Stimulated activated naive CD8-positive, alpha-beta T cell treated with anti-CD3 and anti-CD28 coated beads, Interleukin-15, Interleukin-2, amounts not matched to agents 100 U/mL and 50 U/mL, for 24 hours (primary cell): ENCODE results near the gene CYTH4.
"Not testable (repeated sequence)": the region's sequence is repeated elsewhere in the genome, so short reads cannot be mapped to it uniquely, and the experiment has no call there.

ENCODE experiments used
- ATAC-seq: fragments of 150-1000 bp; cut with Tn5 transposase; one replicate; pipeline ENCODE4 v1.10.0; 2021
- DNase-seq: peaks from one replicate; pipeline ENCODE4 v3.0.0; 2021

The CYTH4 gene

DNA sequence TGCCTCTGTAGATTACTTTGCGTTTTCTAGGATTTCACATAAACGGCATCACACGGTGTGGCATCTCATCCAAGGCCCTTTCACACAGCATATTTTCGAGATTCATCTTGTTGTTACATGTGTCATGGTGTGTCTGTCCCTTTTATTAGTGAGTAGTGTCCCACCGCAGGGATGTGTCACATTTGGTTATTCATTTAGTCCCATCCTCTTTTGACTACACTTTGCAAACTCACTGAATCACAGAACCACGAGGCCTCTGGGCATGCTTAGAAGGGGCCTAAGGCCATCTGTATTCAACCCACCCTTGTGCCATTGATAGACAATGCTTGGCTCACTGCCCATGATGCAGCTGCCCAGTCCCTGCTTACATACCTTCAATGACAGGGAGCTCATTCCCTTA lies 34.1 kb upstream of the CYTH4 start:
- ATAC-seq (no peak), DNase-seq (no peak)

DNA sequence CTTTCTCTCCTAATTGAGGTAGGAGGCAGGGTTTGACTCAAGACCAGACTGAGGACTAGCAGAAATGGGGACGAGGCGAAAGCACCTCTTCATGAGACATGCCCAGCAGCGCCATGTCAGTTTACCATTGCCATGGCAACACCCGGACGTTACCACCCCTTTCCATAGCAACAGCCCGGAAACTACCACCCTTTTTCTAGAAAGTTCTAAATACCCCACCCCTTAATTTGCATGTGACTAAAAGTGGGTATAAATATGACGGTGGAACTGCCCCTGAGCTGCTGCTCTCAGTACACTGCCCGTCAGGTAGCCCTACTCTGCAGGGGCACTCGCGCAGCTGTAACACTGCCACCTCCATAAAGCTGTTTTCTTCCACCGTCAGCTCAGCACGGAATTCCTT lies 32.3 kb upstream of the CYTH4 start:
- DNase-seq: no peak
- ATAC-seq: no peak

DNA sequence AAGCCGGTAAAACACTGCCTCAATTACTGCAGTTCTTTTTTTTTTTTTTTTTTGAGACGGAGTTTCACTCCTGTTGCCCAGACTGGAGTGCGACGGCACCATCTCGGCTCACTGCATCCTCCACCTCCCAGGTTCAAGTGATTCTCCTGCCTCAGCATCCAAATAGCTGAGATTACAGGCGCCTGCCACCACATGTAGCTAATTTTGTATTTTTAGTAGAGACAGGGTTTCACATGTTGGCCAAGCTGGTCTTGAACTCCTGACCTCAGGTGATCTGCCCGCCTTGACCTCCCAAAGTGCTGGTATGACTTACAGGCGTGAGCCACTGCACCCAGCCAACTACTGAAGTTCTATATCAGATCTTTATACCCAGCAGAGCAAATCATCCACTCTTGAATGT lies 30.5 kb upstream of the CYTH4 start:
- ATAC-seq, DNase-seq: not testable (repeated sequence)

DNA sequence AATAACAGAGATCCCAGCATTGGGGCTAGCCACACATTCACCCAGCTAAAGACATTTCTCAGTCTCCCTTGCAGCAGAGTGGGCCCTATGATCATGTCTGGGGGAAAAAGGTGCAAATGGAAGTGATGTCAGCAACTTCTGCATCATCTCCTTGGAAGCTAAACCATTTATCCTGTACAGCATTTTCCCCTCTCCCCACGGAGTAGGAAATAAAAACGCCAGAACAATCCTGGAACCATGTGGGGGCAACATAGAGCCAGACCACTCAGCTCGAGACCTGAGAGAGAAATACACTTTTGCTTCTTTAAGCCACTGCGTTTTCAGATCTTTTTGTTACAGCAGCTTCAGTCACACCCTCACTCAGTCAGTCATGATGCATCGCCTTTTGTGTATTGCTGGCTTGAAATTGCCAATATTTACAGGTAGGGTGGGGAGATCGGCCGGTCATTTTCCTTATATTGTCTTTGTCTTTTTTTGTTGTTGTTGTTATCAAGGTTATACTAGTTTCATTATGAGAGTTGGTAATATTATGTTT lies 29.1 kb upstream of the CYTH4 start:
- no peak for DNase-seq

DNA sequence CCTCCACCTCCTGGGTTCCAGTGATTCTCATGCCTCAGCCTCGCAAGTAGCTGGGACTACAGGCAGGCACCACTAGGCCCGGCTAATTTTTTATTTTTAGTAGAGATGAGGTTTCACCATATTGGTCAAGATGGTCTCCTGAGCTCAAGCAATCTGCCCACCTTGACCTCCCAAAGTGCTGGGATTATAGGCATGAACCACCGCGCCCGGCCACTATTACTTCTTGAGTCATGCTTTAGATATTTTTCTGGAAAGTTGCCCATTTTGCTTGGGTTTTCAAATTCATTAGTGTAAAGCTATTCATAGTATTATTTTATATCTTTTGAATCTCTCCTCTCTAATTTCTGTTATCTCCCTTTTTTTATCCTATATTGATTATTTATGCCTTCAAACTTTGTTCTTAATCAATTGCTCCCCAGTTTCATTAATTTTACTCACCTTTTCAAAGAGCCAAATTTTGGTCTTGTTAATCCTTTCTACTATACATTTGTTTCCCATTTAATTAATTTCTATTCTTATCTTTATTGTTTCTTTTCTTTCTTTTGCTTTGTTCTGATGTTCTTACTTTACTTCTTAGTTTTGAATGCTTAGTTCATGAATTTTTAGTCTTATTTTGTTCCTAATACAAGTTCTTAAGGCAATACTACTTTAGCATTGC lies 28.0 kb upstream of the CYTH4 start:
- DNase-seq: no peak
- no peak for ATAC-seq

More for the DNA sequence above, 29.1 kb upstream of the CYTH4 start:
- ATAC-seq: no peak

DNA sequence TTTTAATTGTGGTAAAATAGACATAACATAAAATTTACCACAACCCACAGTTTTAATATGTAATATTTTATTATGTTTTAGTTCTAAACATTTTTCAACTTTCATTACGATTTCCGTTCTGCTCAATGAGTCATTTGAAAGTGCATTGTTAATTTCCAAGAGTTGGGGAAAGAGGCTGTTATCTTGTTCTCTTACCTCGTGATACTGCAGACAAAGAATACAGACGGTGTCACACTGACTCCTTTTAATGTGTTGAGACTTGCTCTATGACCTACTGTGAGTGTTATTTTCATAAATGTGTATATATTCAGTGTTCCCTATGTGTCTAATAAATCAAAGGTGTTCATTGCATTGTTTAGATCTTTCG lies 27.5 kb upstream of the CYTH4 start:
- ATAC-seq (peak; percentile 41), DNase-seq (no peak)

DNA sequence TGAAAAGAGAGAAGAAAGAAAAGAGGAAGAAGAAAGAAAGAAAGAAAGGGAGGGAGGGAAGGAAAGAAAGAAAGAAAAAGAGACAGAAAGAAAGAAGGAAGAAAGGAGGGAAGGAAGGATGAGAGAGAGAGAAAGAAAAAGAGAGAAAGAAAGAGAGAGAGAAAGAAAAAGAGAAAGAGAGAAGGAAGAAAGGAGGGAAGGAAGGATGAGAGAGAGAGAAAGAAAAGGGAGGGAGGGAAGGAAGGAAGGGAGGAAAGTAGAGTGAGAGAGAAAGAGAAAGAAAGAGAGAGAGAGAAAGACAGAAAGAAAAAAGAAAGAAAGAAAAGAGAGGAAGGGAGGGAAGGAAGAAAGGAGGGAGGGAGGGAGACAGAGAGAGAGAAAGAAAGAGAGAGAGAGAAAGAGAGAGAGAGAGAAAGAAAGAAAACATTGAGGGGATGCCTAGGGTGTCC lies 26.7 kb upstream of the CYTH4 start:
- DNase-seq (no peak), ATAC-seq (no peak)

DNA sequence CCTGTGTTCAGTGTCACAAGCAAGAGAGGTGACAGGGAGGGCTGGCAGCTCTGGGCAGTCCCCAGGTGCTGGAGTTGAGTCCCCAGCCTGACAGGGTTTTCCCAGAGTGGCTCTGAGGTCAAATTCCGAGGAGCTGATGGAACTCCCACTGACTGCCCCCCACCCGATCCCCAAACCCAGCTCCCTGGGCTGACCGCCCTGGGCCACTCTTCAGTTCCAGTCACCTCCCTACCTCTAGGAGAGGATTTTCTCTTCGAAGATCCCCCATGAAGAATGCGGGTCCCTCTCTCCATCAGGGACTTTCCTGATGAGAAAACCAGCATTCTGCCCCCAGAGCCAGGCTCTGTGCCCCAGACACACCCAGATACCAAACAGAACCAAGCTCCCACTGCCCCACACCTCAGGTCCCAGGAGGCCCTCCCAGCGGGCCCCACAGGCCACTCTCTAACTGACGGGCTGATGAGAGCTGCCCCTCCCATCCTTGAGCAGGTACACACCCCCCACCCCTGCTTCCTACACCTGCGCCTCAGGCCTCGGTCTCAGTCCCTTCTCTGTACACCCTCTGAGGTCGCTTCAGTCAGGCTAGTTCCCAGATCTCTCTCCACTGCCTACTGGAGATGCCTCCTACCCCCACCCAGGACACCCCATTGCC lies 26.1 kb upstream of the CYTH4 start:
- ATAC-seq: no peak

DNA sequence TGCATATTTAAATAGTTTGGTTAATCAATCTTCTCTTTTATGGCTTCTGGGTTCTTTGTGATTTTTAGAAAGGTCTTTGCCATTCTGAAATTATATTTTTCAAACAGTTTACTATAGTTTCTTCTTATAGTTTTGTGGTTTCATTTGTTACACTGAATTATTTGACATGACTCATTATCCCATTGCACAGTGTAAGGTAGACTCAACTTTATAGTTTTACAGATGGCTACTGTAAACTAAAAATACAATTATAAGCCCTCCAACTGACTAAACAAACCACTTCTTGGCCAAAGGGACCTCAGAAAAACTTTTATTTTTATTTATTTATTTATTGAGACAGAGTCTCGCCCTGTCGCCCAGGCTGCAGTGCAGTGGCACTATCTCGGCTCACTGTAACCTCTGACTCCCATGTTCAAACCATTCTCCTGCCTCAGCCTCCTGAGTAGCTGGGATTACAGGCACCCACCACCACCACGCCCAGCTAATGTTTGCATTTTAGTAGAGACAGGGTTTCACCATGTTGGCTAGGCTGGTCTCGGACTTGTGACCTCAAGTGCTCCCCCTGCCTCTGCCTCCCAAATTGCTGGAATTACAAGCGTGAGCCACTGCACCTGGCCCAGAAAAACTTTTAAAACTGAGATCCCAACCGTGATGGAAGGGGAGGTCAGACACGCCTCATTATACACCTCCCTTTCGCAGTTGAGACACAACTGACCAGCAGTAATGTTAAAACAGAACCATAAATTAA lies 24.1 kb upstream of the CYTH4 start:
- no peak for ATAC-seq

More for the DNA sequence above, 26.1 kb upstream of the CYTH4 start:
- DNase-seq: no peak

DNA sequence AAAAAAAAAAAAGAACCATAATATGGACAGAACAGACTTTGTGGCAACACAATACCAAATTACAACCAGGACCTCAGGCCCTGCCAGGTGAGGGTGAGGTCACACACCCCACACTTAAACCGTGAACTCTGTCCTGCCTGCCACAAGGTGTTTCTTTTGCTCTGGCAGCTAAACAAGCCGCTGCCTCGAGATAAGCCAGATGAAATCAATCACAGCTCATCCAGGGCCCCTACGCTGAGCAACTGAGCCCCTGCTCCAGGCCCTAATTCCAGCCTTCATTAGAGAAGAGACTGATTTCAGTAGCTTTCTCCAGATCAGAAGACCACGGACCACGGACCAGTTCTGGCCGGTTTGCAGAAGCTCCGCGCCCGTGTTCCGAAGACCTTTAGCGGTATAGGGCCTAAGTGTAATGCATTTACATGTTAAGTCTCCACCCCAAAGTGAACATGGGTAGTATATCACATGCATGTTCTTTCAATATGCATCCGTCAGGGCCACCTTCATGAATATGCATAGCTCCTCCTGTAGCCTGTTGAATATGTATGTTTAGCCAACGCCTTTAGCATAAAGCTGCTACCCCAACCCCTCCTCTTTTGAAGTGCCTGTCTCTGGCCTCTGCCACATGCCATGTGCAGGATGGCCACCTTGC lies 23.4 kb upstream of the CYTH4 start:
- no peak for ATAC-seq

More for the DNA sequence above, 24.1 kb upstream of the CYTH4 start:
- no peak for DNase-seq

DNA sequence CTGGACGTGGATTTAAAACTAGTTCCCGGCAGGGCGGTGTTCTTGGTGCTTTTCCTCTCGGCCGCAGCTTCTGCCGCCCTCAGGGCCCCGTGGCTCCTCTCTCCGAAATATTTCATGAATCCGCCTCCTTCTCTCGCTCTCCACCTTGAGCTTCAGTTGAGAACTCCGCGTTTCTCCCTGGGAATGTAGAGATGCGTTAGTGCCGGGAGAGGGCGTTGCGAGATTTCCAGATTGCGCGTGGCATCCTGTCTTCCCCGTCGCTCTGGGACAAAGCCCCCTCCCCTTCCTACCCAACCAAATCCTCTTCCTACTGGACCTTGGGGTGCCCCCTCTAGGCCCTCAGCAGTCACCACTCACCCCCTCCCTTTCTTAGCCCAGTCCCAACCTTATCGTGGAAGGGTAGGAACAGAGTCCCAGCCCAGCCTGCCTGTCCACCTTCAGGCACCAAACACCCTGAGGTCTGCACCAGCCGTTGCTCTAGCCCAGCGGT lies 22.7 kb upstream of the CYTH4 start:
- ATAC-seq: no peak
- no peak for DNase-seq

More for the DNA sequence above, 23.4 kb upstream of the CYTH4 start:
- DNase-seq: no peak

DNA sequence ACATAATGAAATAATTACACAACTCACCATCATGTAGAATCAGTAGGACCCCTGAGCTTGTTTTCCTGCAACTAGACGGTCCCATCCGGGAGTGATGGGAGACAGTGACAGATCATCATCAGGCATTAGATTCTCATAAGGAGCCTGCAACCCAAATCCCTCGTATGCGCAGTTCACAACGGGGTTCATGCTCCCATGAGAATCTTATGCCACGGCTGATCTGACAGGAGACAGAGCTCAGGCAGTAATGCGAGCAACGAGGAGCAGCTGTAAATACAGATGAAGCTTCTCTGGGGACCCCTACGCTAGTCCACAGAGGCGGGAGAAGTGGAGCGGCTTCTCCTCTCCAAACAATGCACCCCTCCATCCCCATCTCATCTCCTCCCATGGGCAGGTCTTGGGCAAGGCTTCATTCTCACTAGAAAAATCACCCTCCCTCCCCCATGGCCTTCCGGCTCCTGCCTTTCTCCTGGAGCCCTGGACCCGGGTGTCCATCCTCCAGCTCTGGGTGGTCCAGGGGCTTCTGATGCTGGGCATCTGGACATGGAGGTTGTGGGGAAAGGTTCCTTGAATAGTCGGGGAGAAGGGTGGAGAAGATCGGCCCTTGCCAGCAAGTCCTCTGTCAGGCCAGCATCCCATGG lies 22.0 kb upstream of the CYTH4 start:
- ATAC-seq (no peak), DNase-seq (no peak)

DNA sequence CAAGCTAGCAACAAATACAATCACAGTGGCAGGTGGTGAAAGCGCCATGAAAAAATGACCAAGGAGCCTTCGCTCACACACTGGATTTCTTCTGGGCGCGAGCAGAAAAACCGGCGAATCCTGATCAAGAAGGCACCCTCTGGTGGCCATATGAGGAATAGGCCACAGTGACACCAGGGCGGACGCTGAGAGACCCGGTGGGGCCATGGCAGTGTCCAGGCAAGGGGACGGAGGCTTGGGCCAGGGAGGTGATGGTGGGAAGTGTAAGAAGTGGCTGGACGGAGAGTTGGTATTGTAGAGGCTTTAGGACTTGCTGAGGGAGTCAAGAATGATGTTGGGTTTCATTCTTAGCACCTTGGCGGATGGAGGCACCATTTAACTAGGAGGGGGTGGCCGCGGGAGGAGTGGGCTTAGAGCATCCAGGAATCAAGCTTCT lies 21.4 kb upstream of the CYTH4 start:
- peak; percentile 64 for ATAC-seq
- DNase-seq: peak; percentile 68

DNA sequence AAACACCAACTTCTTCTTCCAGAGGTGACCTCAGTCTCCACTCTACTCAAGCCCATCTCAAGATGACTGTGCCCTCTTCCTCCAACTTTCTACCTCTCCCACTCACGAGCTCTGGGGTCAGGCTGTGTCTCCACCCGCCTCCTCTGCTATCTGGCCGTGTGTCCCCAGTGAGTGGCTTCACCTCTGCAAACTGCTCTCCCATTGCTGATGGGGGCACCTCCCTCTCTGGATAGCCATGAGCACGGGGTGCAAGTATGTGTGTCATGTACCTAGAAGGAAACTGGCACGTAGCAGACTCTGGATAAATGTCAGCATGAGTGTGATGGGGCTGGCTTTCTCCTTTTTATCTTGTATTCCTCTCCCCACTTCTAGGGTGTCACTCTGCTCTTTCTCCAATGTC lies 20.0 kb upstream of the CYTH4 start:
- no peak for ATAC-seq
- no peak for DNase-seq

DNA sequence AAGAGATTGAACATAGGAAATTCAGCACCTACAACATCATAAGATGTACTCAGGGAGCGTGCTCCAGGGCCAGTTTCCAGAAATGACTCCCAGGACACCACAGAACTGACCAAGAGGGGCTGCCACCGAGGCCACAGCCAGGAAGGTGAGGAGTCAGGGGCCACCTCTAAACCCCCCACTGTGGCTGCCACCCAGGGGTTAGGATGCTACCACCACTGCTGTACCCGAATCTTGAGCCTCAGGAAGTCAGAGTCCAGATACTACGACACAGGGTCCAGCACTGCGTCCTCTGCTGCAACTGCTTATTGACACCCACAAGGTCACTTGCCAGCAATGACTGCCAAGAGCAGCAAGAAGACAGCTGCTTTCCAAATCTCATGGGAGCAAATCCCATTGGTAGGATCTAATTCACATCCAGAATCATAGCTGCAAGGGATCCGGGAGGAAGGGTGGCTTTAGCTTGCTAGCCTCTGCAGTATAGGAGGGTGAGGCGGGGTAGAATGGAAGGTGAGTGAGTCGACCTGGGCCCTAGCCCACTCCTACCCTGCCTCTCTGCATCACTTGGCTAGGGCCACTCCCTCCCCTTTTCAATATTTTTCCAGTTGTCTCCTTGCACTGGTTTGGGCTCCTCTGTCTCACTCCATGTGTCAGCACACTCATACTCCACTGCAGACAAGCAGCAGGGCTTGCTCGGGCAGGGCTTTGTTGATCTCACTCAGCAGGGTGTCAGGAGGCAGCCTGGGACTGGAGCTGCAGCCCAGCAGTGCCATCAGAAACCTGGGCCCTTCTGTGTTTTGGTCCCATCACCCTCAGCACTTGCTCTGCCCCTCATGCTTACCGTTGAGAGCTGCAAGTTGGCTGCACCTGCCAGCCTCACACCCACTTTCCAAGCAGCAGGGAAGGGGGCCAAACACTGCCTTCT lies 18.1 kb upstream of the CYTH4 start:
- no peak for DNase-seq
- ATAC-seq: no peak

DNA sequence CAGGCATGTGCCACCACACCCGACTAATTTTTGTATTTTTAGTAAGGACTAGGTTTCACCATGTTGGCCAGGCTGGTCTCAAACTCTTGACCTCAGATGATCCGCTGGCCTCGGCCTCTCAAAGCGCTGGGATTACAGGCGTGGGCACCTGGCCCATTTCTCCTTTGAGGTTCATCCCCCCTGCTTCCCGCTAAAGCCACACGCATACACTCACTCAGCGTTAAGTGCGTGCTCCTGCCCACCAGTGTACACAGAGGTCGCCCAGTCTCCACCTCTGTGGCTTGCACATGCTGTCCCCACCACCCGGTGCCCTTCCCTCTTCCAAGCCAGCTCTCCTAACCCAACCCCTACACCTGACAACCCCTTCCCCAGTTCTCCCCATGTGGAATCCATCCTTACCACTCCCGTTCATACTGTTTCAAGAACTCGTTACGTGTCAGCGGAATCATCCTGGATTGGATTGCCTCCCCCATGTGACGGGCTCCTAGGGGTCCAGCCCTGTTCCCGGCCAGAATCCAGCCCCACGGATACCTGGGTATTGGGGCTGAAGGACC lies 15.7 kb upstream of the CYTH4 start:
- no peak for DNase-seq
- no peak for ATAC-seq

DNA sequence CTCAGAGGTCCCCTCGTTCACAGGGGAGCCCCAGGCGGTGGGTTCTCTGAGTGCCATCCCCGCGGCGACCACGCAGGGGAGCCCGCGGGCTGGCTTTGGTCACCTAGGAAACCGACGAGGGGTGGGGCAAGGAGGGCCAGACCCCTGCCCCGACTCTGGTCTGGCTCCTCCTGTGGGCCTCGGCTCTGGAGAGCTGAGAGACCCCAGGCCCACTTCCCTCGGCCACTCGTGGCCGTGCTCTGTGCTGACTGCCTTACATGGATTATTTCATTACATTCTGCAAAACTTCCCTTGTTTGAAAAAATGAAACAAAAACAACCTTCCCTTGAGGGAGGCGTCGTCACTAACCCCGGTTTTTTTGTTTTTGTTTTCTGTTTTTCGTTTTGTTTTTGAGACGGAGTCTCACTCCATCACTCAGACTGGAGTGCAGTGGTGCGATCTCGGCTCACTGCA lies 15.1 kb upstream of the CYTH4 start:
- DNase-seq (peak; percentile 80), ATAC-seq (peak; percentile 83)

DNA sequence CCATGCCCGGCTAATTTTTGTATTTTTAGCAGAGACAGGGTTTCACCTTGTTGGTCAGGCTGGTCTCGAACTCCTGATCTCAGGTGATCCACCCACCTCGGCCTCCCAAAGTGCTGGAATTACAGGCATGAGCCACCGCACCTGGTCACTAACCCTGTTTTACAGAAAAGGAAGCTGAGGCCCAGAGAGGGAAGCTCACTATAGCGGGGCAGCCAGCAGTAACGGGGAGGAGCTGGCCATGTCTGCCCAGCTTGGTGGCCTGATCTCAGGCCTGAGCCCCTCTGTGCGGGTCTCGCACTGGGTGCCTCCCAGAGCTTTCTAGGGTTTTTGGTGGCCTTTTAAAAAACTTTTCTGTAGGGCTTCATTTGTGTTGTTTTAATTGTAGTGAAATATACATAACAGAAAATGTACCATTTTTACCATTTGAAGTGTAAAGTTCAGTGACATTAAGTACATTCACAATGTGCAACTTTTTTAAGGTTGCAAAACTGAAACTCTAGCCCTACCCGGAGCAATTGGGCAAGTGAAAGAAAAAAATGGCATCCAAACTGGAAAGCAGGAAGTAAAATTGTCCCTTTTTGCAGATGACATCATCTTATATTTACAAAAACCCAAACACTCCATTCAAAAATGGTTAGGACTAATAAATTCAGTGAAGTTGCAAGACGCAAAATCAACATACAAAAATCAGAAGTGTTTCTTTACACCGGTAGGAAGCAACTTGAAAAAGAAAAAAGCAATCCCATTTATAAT lies 14.5 kb upstream of the CYTH4 start:
- no peak for ATAC-seq

DNA sequence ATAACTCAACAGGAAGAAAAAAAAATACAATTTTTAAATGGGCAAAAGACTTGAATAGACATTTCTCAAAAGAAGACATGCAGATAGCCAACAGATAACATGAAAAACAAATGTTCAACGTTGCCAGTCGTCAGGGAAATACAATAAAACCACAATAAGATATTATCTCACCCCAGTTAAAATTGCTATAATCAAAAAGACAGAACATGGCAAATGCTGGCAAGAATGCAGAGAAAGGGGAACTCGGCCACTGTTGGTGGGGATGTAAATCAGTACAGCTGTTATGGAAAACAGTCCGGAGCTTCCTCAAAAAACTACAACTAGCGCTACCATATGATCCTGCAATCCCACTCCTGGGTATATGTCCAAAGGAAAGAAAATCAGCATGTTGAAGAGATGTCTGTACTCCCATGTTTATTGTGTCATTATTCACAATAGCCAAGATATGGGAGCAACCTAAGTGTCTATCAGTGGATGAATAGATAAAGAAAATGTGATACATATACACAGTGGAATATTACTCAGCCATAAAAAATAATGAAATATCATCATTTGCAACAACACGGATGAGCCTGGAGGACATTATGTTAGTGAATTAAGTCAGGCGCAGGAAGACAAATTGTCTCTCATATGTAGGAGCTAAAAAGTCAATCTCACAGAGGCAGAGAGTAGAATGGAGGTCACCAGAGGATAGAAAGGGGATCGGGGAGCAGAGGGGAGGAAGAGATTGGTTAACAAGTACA lies 12.2 kb upstream of the CYTH4 start:
- DNase-seq (no peak), ATAC-seq (no peak)

More for the DNA sequence above, 14.5 kb upstream of the CYTH4 start:
- DNase-seq: no peak
